SK-N-SH (cell line): ENCODE results near the gene PCYOX1L.

Source experiments
- CTCF ChIP-seq: fragments of 200-600 bp; sonication (generic); IDR thresholded peaks from 2 replicates; pipeline ENCODE4 v1.6.1; 2017; ENCODE audit warnings: antibody characterized with exemption, mild to moderate bottlenecking, moderate library complexity
- EP300 ChIP-seq, 2 experiments: IDR thresholded peaks; 2 replicates each; pipeline versions ENCODE4 v1.4.0 to v1.6.1; 2012; ENCODE audit warnings: borderline replicate concordance in 1 of 2, low read depth in 1 of 2, low read length in 1 of 2
- EZH2phosphoT487 ChIP-seq: fragments of 200-600 bp; sonication (generic); IDR thresholded peaks from 2 replicates; pipeline ENCODE4 v1.6.1; 2017; ENCODE audit warnings: low read depth, mixed run types, mild to moderate bottlenecking, antibody characterized with exemption, moderate library complexity, borderline replicate concordance
- MXI1 ChIP-seq: IDR thresholded peaks from 2 replicates; pipeline ENCODE4 v1.6.1; 2012; ENCODE audit warnings: mild to moderate bottlenecking, low read depth, low read length, improper control_type of control experiment
- POLR2AphosphoS5 ChIP-seq: IDR thresholded peaks from 2 replicates; pipeline ENCODE4 v1.6.1; 2012; ENCODE audit warnings: low read depth, low read length
- RCOR1 ChIP-seq: fragments of 150-350 bp; IDR thresholded peaks from 2 replicates; pipeline ENCODE4 v1.6.1; 2017; ENCODE audit warnings: antibody characterized with exemption, low read length
- REST ChIP-seq: IDR thresholded peaks from 2 replicates; pipeline ENCODE4 v1.6.1; 2012; ENCODE audit warnings: mild to moderate bottlenecking, low read depth, low read length, moderate library complexity
- TAF1 ChIP-seq: IDR thresholded peaks from 2 replicates; pipeline ENCODE4 v1.6.1; 2012; ENCODE audit warnings: low read depth, mild to moderate bottlenecking, low read length, moderate library complexity, borderline replicate concordance
- TEAD4 ChIP-seq: IDR thresholded peaks from 2 replicates; pipeline ENCODE4 v1.4.0; 2012; ENCODE audit warnings: mild to moderate bottlenecking, borderline replicate concordance; ENCODE audit not compliant: insufficient read depth

- no peak for TF ChIP-seq CTCF
- no peak for TF ChIP-seq TEAD4
- peak in 1 of 2 experiments; percentile 48; a peak in 2 of 4 replicates for TF ChIP-seq EP300 (IDR thresholded peaks at IDR 0.05; ENCODE audit: borderline replicate concordance in 1 of 2, low read depth in 1 of 2, low read length in 1 of 2)
- TF ChIP-seq POLR2AphosphoS5, result 0 out of 2 replicates have a peak, but pooled peaks have one; percentile 7
- TF ChIP-seq RCOR1, result no peak
- TF ChIP-seq TAF1, result no peak
- no peak for TF ChIP-seq MXI1
- TF ChIP-seq EZH2phosphoT487, result no peak
- TF ChIP-seq REST, result no peak
Observed at GRCh38 chr5:149416987-149417710, 59.3 kb downstream of the PCYOX1L start.
